NCI-H1930 (cell line): Measurements from ENCODE around the gene MYLIP.

Experiments used
- DNase-seq, 2 experiments: peaks; one replicate each; lab custom pipeline; 2025; lab: John Stamatoyannopoulos, UW

Gene MYLIP

GRCh38 chr6:16108419-16108818, 20.5 kb upstream of the MYLIP start:
- no peak for DNase-seq

- no peak for DNase-seq
Measured at GRCh38 chr6:16108921-16109658, 19.8 kb upstream of the MYLIP start.

- no peak for DNase-seq
Measured at GRCh38 chr6:16109659-16110305, 19.1 kb upstream of the MYLIP start.

GRCh38 chr6:16118825-16119224, 10.1 kb upstream of the MYLIP start:
- DNase-seq: no peak

- DNase-seq: no peak
Measured at GRCh38 chr6:16121339-16121738, 7.5 kb upstream of the MYLIP start.

GRCh38 chr6:16122197-16122596, 6.7 kb upstream of the MYLIP start:
- DNase-seq: no peak

GRCh38 chr6:16124198-16125180, 4.4 kb upstream of the MYLIP start:
- no peak for DNase-seq

- DNase-seq: no peak
Measured at GRCh38 chr6:16126056-16126455, 2.8 kb upstream of the MYLIP start.

GRCh38 chr6:16126861-16127260, 2.0 kb upstream of the MYLIP start:
- DNase-seq: no peak

GRCh38 chr6:16127471-16127870, 1.4 kb upstream of the MYLIP start:
- no peak for DNase-seq

- peak in 1 of 2 experiments; percentile 14 for DNase-seq
Measured at GRCh38 chr6:16129623-16130401, 926 bp downstream of the MYLIP start.

- no peak for DNase-seq
Measured at GRCh38 chr6:16130437-16130891, 1.6 kb downstream of the MYLIP start.

- DNase-seq: no peak
Measured at GRCh38 chr6:16130932-16131387, 2.1 kb downstream of the MYLIP start.

GRCh38 chr6:16132909-16133308, 4.0 kb downstream of the MYLIP start:
- DNase-seq: no peak

- DNase-seq: no peak
Measured at GRCh38 chr6:16134430-16134829, 5.5 kb downstream of the MYLIP start.

- no peak for DNase-seq
Measured at GRCh38 chr6:16135066-16135465, 6.2 kb downstream of the MYLIP start.

- DNase-seq: no peak
Measured at GRCh38 chr6:16136091-16136490, 7.2 kb downstream of the MYLIP start.

GRCh38 chr6:16136621-16137450, 8.0 kb downstream of the MYLIP start:
- no peak for DNase-seq

GRCh38 chr6:16137451-16137801, 8.5 kb downstream of the MYLIP start:
- no peak for DNase-seq

GRCh38 chr6:16139556-16139955, 10.7 kb downstream of the MYLIP start:
- DNase-seq: no peak

- no peak for DNase-seq
Measured at GRCh38 chr6:16140607-16141006, 11.7 kb downstream of the MYLIP start.
